ENCODE measurements around the gene LRRN4.

DNA sequence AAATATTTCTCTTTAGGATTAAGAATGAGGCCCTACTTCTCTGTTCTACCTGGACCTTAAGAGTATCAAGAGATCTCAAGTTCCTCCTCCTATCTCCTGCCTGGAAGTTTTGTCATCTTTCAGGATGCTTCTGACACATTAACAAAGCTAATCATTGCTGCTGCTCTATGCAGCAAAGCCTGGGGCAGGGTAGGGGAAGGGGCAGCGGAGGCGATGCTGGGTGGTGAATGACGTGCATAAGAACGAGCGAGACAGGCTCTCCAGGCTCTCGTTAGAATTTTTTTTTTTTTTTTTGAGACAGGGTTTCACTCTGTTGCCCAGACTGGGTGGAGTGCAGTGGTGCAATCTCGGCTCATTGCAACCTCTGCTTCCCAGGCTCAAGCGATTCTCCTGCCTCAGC lies 37.8 kb upstream of the LRRN4 start:
- TF ChIP-seq, protein P1, sequence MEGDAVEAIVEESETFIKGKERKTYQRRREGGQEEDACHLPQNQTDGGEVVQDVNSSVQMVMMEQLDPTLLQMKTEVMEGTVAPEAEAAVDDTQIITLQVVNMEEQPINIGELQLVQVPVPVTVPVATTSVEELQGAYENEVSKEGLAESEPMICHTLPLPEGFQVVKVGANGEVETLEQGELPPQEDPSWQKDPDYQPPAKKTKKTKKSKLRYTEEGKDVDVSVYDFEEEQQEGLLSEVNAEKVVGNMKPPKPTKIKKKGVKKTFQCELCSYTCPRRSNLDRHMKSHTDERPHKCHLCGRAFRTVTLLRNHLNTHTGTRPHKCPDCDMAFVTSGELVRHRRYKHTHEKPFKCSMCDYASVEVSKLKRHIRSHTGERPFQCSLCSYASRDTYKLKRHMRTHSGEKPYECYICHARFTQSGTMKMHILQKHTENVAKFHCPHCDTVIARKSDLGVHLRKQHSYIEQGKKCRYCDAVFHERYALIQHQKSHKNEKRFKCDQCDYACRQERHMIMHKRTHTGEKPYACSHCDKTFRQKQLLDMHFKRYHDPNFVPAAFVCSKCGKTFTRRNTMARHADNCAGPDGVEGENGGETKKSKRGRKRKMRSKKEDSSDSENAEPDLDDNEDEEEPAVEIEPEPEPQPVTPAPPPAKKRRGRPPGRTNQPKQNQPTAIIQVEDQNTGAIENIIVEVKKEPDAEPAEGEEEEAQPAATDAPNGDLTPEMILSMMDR (IDR thresholded peaks at IDR 0.05): no peak
- TF ChIP-seq POLR2A (IDR thresholded peaks at IDR 0.05): no peak
